ENCODE measurements around the gene KRT75. TPM values are rescaled to one million over a fixed set of nuclear protein-coding genes. Genes with fewer than 3 reads are reported as not detected.

The KRT75 gene
- total and polyA plus RNA-seq, 2 donors (not counting 3 experiments of a cell fraction or from before 2014, with no cell fraction given): not detected

DNA sequence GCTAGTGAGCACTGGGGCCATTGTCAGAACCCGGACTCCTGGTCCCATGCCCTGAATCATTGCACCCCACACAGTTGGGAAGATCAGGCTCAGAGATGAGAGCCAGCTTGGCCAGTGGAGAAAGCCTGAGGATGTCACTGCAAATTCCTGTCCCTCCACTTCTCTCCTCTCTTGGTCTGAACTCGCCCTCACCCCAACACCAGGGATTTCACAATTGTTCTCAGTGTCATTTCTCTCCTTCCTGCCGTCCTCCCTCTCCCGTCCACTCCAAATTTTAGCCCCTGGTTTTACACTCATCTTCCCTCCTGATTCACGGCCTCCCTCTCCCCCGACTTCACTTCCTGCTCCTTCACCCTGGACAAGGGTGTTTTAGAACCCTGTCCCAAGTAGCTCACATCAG lies 11.1 kb downstream of the KRT75 start:
- FAIRE-seq (no peak), DNase-seq (ENCODE audit: low read depth, low spot score) (no peak)
- intact Hi-C loops (cut with micrococcal nuclease) (no loop called here), dilution Hi-C loops (cut with MboI; ENCODE audit: extremely low pct_ligation_motif_present, low sequenced_read_pairs) (no loop called here)
- Histone ChIP-seq H3K9ac (replicated peaks; ENCODE audit: extremely low read depth, insufficient read depth, low read length) (no peak overlapping the region), H3K9me1 (replicated peaks; ENCODE audit: control insufficient read depth, extremely low read depth, insufficient read depth, low read length) (no peaks in the 10 kb centered on the region), H3K36me3 (ENCODE audit: control insufficient read depth in 2 of 2, extremely low read depth in 1 of 2, insufficient read depth in 2 of 2, low read length in 2 of 2) (no peaks in the 10 kb centered on the region), H2AFZ (ENCODE audit: low read depth, low read length) (no peak overlapping the region), H3K9me3 (replicated peaks; ENCODE audit: control insufficient read depth, insufficient read depth, low read length) (no peaks in the 10 kb centered on the region), H3K4me2 (ENCODE audit: insufficient read depth, low read length) (no peak overlapping the region), H3K27me3 (ENCODE audit: control insufficient read depth in 2 of 2, insufficient read depth in 2 of 2, low read length in 2 of 2) (peaks cover 6 to 16% of the 10 kb centered on the region in 2 experiments), H3K4me3 (replicated peaks in 1 of 3; ENCODE audit: insufficient read depth in 1 of 3, low read depth in 1 of 3, low read length in 3 of 3) (no peak overlapping the region), H3K79me2 (ENCODE audit: control insufficient read depth, insufficient read depth, low read length) (no peaks in the 10 kb centered on the region), H4K20me1 (replicated peaks; ENCODE audit: control insufficient read depth, extremely low read depth, insufficient read depth, low read length) (no peaks in the 10 kb centered on the region), H3K4me1 (ENCODE audit: control insufficient read depth, extremely low read depth, insufficient read depth, low read length) (no peaks in the 10 kb centered on the region), H3K27ac (ENCODE audit: insufficient read depth, low read depth, low read length) (no peak overlapping the region)
- ChIA-PET POLR2A (no interaction called here), CTCF (no interaction called here)
- no TSS peak for BruUV-seq (replicated peaks)
- no peak for TF ChIP-seq MAX (IDR thresholded peaks at IDR 0.05; ENCODE audit: insufficient read depth, insufficient read length)
- no peak for TF ChIP-seq MYC (IDR thresholded peaks at IDR 0.05; ENCODE audit: low read depth, low read length)
- TF ChIP-seq FOS (IDR thresholded peaks at IDR 0.05; ENCODE audit: borderline replicate concordance, insufficient read depth, low read length): no peak
- TF ChIP-seq POLR2A (IDR thresholded peaks at IDR 0.05; ENCODE audit: low read depth, low read length): no peak
- no peak for TF ChIP-seq JUN (IDR thresholded peaks at IDR 0.05; ENCODE audit: borderline replicate concordance, insufficient read depth, insufficient read length, low read depth)
- TF ChIP-seq EZH2 (IDR thresholded peaks at IDR 0.05; ENCODE audit: borderline replicate concordance, low read depth, low read length, severe bottlenecking): no peak
- TF ChIP-seq, protein P1, sequence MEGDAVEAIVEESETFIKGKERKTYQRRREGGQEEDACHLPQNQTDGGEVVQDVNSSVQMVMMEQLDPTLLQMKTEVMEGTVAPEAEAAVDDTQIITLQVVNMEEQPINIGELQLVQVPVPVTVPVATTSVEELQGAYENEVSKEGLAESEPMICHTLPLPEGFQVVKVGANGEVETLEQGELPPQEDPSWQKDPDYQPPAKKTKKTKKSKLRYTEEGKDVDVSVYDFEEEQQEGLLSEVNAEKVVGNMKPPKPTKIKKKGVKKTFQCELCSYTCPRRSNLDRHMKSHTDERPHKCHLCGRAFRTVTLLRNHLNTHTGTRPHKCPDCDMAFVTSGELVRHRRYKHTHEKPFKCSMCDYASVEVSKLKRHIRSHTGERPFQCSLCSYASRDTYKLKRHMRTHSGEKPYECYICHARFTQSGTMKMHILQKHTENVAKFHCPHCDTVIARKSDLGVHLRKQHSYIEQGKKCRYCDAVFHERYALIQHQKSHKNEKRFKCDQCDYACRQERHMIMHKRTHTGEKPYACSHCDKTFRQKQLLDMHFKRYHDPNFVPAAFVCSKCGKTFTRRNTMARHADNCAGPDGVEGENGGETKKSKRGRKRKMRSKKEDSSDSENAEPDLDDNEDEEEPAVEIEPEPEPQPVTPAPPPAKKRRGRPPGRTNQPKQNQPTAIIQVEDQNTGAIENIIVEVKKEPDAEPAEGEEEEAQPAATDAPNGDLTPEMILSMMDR (IDR thresholded peaks at IDR 0.05; ENCODE audit: extremely low read depth in 1 of 2, insufficient read depth in 1 of 2, low read depth in 1 of 2, low read length in 2 of 2): no peak
- TF ChIP-seq POLR2AphosphoS5 (IDR thresholded peaks at IDR 0.05; ENCODE audit: insufficient read depth, low read depth, low read length): no peak
- no peak for TF ChIP-seq GATA2 (IDR thresholded peaks at IDR 0.05; ENCODE audit: insufficient read depth, insufficient read length, low read depth, low read length)

Data from endothelial cell of umbilical vein (primary cell).